NK-92 (cell line): Measurements from ENCODE around the gene DNMBP.
"Not testable (repeated sequence)": the region's sequence is repeated elsewhere in the genome, so short reads cannot be mapped to it uniquely, and the experiment has no call there.

ENCODE experiments used
- DNase-seq: peaks from one replicate; lab custom pipeline; 2025; ENCODE audit not compliant: unreplicated experiment; lab: John Stamatoyannopoulos, UW

The DNMBP gene

GRCh38 chr10:99993701-99994689, 15.8 kb downstream of the DNMBP start:
- no peak for DNase-seq

- DNase-seq: not testable (repeated sequence)
Observed at GRCh38 chr10:99985637-99986036, 24.1 kb downstream of the DNMBP start.

GRCh38 chr10:99984211-99985034, 25.3 kb downstream of the DNMBP start:
- DNase-seq: no peak

GRCh38 chr10:99983280-99983988, 26.3 kb downstream of the DNMBP start:
- no peak for DNase-seq

- no peak for DNase-seq
Observed at GRCh38 chr10:99982728-99983127, 27.0 kb downstream of the DNMBP start.

GRCh38 chr10:99981581-99982199, 28.1 kb downstream of the DNMBP start:
- no peak for DNase-seq

- no peak for DNase-seq
Observed at GRCh38 chr10:99979066-99979685, 30.6 kb downstream of the DNMBP start.

GRCh38 chr10:99977916-99978315, 31.8 kb downstream of the DNMBP start:
- no peak for DNase-seq

- DNase-seq: no peak
Observed at GRCh38 chr10:99976886-99977665, 32.7 kb downstream of the DNMBP start.

- DNase-seq: no peak
Observed at GRCh38 chr10:99975942-99976809, 33.6 kb downstream of the DNMBP start.

GRCh38 chr10:99975106-99975829, 34.5 kb downstream of the DNMBP start:
- no peak for DNase-seq

- DNase-seq: no peak
Observed at GRCh38 chr10:99973190-99973589, 36.6 kb downstream of the DNMBP start.

- DNase-seq: no peak
Observed at GRCh38 chr10:99967961-99968360, 41.8 kb downstream of the DNMBP start.

- DNase-seq: no peak
Observed at GRCh38 chr10:99966306-99966705, 43.4 kb downstream of the DNMBP start.

- no peak for DNase-seq
Observed at GRCh38 chr10:99965700-99966099, 44.0 kb downstream of the DNMBP start.

- DNase-seq: no peak
Observed at GRCh38 chr10:99964791-99965190, 45.0 kb downstream of the DNMBP start.

- not testable (repeated sequence) for DNase-seq
Observed at GRCh38 chr10:99963467-99964165, 46.1 kb downstream of the DNMBP start.
